NCI-H1105 treated with DMSO at 0.1 percent for 48 hours (cell line): ENCODE results near the gene MGAT5B.
"Not testable (repeated sequence)": the region's sequence is repeated elsewhere in the genome, so short reads cannot be mapped to it uniquely, and the experiment has no call there.

Experiments
- DNase-seq: peaks from one replicate; lab custom pipeline; 2025; lab: John Stamatoyannopoulos, UW

The MGAT5B gene

GRCh38 chr17:76978050-76978449 lies 109.8 kb downstream of the MGAT5B start:
- DNase-seq: not testable (repeated sequence)

- DNase-seq: no peak
These were observed 113.5 kb downstream of the MGAT5B start for GRCh38 chr17:76981545-76982295.

- no peak for DNase-seq
These were observed 114.3 kb downstream of the MGAT5B start for GRCh38 chr17:76982408-76983074.

- DNase-seq: no peak
These were observed 115.0 kb downstream of the MGAT5B start for GRCh38 chr17:76983075-76983775.

GRCh38 chr17:76986365-76986764 lies 118.2 kb downstream of the MGAT5B start:
- DNase-seq: no peak

- DNase-seq: no peak
These were observed 119.4 kb downstream of the MGAT5B start for GRCh38 chr17:76987486-76988093.

- no peak for DNase-seq
These were observed 120.6 kb downstream of the MGAT5B start for GRCh38 chr17:76988796-76989195.

GRCh38 chr17:76989519-76989918 lies 121.3 kb downstream of the MGAT5B start:
- DNase-seq: no peak

GRCh38 chr17:76992891-76993290 lies 124.7 kb downstream of the MGAT5B start:
- peak; percentile 28 for DNase-seq

- no peak for DNase-seq
These were observed 125.4 kb downstream of the MGAT5B start for GRCh38 chr17:76993651-76994050.

GRCh38 chr17:76994237-76994637 lies 126.0 kb downstream of the MGAT5B start:
- no peak for DNase-seq

- no peak for DNase-seq
These were observed 127.3 kb downstream of the MGAT5B start for GRCh38 chr17:76995387-76996105.

- no peak for DNase-seq
These were observed 128.8 kb downstream of the MGAT5B start for GRCh38 chr17:76996741-76997694.

- DNase-seq: no peak
These were observed 129.9 kb downstream of the MGAT5B start for GRCh38 chr17:76997981-76998531.

GRCh38 chr17:76998839-76999238 lies 130.6 kb downstream of the MGAT5B start:
- DNase-seq: no peak
